ENCODE measurements around the gene SLC9A4. TPM values are rescaled to one million over a fixed set of nuclear protein-coding genes. Genes with fewer than 3 reads are reported as not detected.

SLC9A4 gene
- total and polyA plus RNA-seq, 2 of the 4 experiments (the other 2 are of a cell fraction): not detected

DNA sequence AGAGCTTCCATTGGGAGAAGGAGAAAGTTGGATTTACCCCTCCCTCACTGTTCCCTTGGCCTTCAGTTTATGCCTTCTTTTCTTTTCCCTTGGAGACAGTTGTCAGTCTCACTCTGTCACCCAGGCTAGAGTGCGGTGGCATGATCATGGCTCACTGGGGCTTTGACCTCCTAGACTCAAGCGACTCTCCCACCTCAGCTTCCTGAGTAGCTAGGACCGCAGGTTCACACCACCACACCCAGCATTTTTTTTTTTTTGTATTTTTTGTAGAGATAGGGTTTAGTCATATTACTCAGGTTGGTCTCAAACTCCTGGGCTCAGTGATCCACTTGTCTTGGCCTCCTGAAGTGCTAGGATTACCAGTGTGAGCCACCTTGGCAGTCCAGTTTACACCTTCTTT, 49.9 kb downstream of the SLC9A4 start:
- Histone ChIP-seq H2BK120ac (ENCODE audit: low read depth, low read length) (no peak overlapping the region), H2AFZ (replicated peaks; ENCODE audit: low read length, poor library complexity) (no peak overlapping the region), H4K91ac (ENCODE audit: insufficient read depth, low read depth, low read length) (no peak overlapping the region), H3K56ac (ENCODE audit: extremely low read depth, insufficient read depth, low read length) (no peak overlapping the region), H3K9ac (ENCODE audit: low read depth, low read length) (no peak overlapping the region), H3K18ac (ENCODE audit: low read depth, low read length) (no peak overlapping the region), H3K79me1 (ENCODE audit: low read depth in 1 of 2, low read length in 2 of 2) (no peaks in the 10 kb centered on the region), H2BK20ac (ENCODE audit: low read depth, low read length) (no peak overlapping the region), H4K20me1 (ENCODE audit: insufficient read depth, low read length) (no peaks in the 10 kb centered on the region), H2BK5ac (ENCODE audit: low read depth, low read length, poor library complexity, severe bottlenecking) (no peak overlapping the region), H3K27ac (ENCODE audit: insufficient read depth, low read length) (no peak overlapping the region), H3K27me3 (ENCODE audit: control insufficient read depth, insufficient read depth, low read length) (peaks cover 6% of the 10 kb centered on the region), H3K4me3 (ENCODE audit: insufficient read depth, low read depth, low read length) (no peak overlapping the region), H3K4me2 (ENCODE audit: low read depth, low read length) (no peak overlapping the region), H2AK9ac (replicated peaks; ENCODE audit: low read depth, low read length, poor library complexity) (no peak overlapping the region), H2BK15ac (ENCODE audit: low read depth, low read length) (no peak overlapping the region), H3K9me3 (ENCODE audit: control insufficient read depth, insufficient read depth, low read length) (no peaks in the 10 kb centered on the region), H3K23ac (ENCODE audit: low read depth, low read length) (no peak overlapping the region), H3K4me1 (ENCODE audit: control insufficient read depth, insufficient read depth, low read length) (no peaks in the 10 kb centered on the region), H3K9me1 (ENCODE audit: insufficient read depth, low read length) (no peaks in the 10 kb centered on the region), H3K4ac (ENCODE audit: low read depth, low read length) (no peak overlapping the region), H4K5ac (ENCODE audit: low read depth, low read length) (no peak overlapping the region), H4K8ac (ENCODE audit: low read depth in 2 of 2, low read length in 2 of 2) (no peak overlapping the region), H3K36me3 (ENCODE audit: control insufficient read depth, insufficient read depth, low read length) (no peaks in the 10 kb centered on the region), H2AK5ac (ENCODE audit: low read depth, low read length) (no peak overlapping the region), H3K14ac (replicated peaks; ENCODE audit: low read depth, low read length) (no peak overlapping the region)
- ChIA-PET POLR2A (ENCODE audit: unreplicated experiment) (no interaction called here), CTCF (no interaction called here)
- BruUV-seq (replicated peaks): no TSS peak
- dilution Hi-C loops (cut with HindIII; ENCODE audit: low sequenced_read_pairs, unreplicated experiment) (no loop called here), intact Hi-C loops (cut with micrococcal nuclease) (loop anchor here (5.0 kb wide), 1 partner anchor 94 kb away; the partner anchor contains the start of gene SLC9A2), in situ Hi-C loops (cut with MboI; ENCODE audit: low sequenced_read_pairs) (no loop called here)
- WGBS, 2 experiments (ENCODE audit: extremely low coverage in 2 of 2, insufficient read length in 1 of 2): 100% methylated on average over 1 of the region's 3 CpGs; no CpG with 5 or more reads in 1 of the 2 experiments
- no peak for ATAC-seq (ENCODE audit: low read depth)
- no peak for TF ChIP-seq RAD21 (IDR thresholded peaks at IDR 0.05; ENCODE audit: low read length)
- TF ChIP-seq MAZ (IDR thresholded peaks at IDR 0.05; ENCODE audit: borderline replicate concordance, low read depth, low read length): no peak
- TF ChIP-seq ELK1 (IDR thresholded peaks at IDR 0.05; ENCODE audit: borderline replicate concordance, low read depth, low read length): no peak
- TF ChIP-seq RFX5 (IDR thresholded peaks at IDR 0.05; ENCODE audit: low read depth, low read length): no peak
- no peak for DNase-seq
